Kidney epithelial cell (primary cell): ENCODE measurements around the gene AGBL1. TPM values are rescaled to one million over a fixed set of nuclear protein-coding genes. Genes with fewer than 3 reads are reported as not detected.

Source experiments
- DNase-seq: peaks from one replicate; pipeline ENCODE4 v3.0.0-alpha.2; 2010; ENCODE audit warnings: low read depth
- H3K27me3 ChIP-seq: 2 replicates; pipeline ENCODE4 v1.6.0; 2011; ENCODE audit warnings: low read length; ENCODE audit not compliant: control insufficient read depth, insufficient read depth
- H3K36me3 ChIP-seq: 2 replicates; pipeline ENCODE4 v1.5.1; 2011; ENCODE audit warnings: low read length; ENCODE audit not compliant: control insufficient read depth, insufficient read depth
- H3K4me3 ChIP-seq: 2 replicates; pipeline ENCODE4 v1.5.1; 2011; ENCODE audit warnings: low read depth, mild to moderate bottlenecking, control low read depth, low read length
- CTCF ChIP-seq: IDR thresholded peaks from 2 replicates; pipeline ENCODE4 v1.5.1; 2011; ENCODE audit warnings: mild to moderate bottlenecking, moderate library complexity, low read length, control low read depth, inconsistent platforms; ENCODE audit not compliant: insufficient read depth, poor library complexity, severe bottlenecking
- total RNA-seq: library from RNA; depleted of rRNA; stranded (reverse); fragments of >200 nt; gene quantifications from 2 replicates; pipeline ENCODE4 v1.2.3, GENCODE V29; 2015

AGBL1 gene
- total RNA-seq, 1 donor from 2014 or later = not detected

GRCh38 chr15:86609275-86609674 lies 529.6 kb downstream of the AGBL1 start:
- no peaks in the 10 kb centered on the region for H3K27me3 ChIP-seq
- TF ChIP-seq CTCF = no peak
- no peaks in the 10 kb centered on the region for H3K36me3 ChIP-seq
- DNase-seq = no peak
- no peak overlapping the region for H3K4me3 ChIP-seq

- Histone ChIP-seq H3K27me3 (no peaks in the 10 kb centered on the region), H3K36me3 (no peaks in the 10 kb centered on the region), H3K4me3 (no peak overlapping the region)
- DNase-seq = no peak
- no peak for TF ChIP-seq CTCF
Observed at GRCh38 chr15:86610038-86610437, 530.4 kb downstream of the AGBL1 start.

- no peak for TF ChIP-seq CTCF
- H3K27me3 ChIP-seq = no peaks in the 10 kb centered on the region
- DNase-seq = peak; percentile 39
- no peaks in the 10 kb centered on the region for H3K36me3 ChIP-seq
- H3K4me3 ChIP-seq = no peak overlapping the region
Observed at GRCh38 chr15:86611417-86612040, 531.9 kb downstream of the AGBL1 start.

GRCh38 chr15:86615411-86615810 lies 535.7 kb downstream of the AGBL1 start:
- DNase-seq = no peak
- H3K27me3 ChIP-seq = no peaks in the 10 kb centered on the region
- H3K4me3 ChIP-seq = no peak overlapping the region
- no peak for TF ChIP-seq CTCF
- no peaks in the 10 kb centered on the region for H3K36me3 ChIP-seq

GRCh38 chr15:86615816-86616215 lies 536.1 kb downstream of the AGBL1 start:
- DNase-seq = no peak
- H3K36me3 ChIP-seq = no peaks in the 10 kb centered on the region
- H3K27me3 ChIP-seq = no peaks in the 10 kb centered on the region
- TF ChIP-seq CTCF = no peak
- no peak overlapping the region for H3K4me3 ChIP-seq

GRCh38 chr15:86616771-86617170 lies 537.1 kb downstream of the AGBL1 start:
- no peak for TF ChIP-seq CTCF
- DNase-seq = no peak
- Histone ChIP-seq H3K36me3 (no peaks in the 10 kb centered on the region), H3K27me3 (no peaks in the 10 kb centered on the region), H3K4me3 (no peak overlapping the region)
